Mesenchymal stem cell (in vitro differentiated cells and primary cell): ENCODE data around the gene C19orf47.

Experiments
- DNase-seq: peaks from one replicate; pipeline ENCODE4 v3.0.0-alpha.2; 2013
- H2AFZ ChIP-seq: one replicate; pipeline ENCODE4 v1.6.1; 2013; ENCODE audit warnings: low read depth, mild to moderate bottlenecking, control low read depth, inconsistent platforms, low read length, moderate library complexity
- H2AK5ac ChIP-seq: 2 replicates; pipeline ENCODE4 v1.6.1; 2013; ENCODE audit warnings: low read length, moderate library complexity, mild to moderate bottlenecking, inconsistent platforms; ENCODE audit not compliant: severe bottlenecking
- H2BK120ac ChIP-seq: one replicate; pipeline ENCODE4 v1.6.1; 2013; ENCODE audit warnings: low read depth, mild to moderate bottlenecking, inconsistent platforms, low read length, moderate library complexity
- H2BK12ac ChIP-seq, 2 experiments: one replicate each; pipeline ENCODE4 v1.6.1; 2013; ENCODE audit warnings: inconsistent platforms in 2 of 2, low read length in 2 of 2, mild to moderate bottlenecking in 2 of 2, moderate library complexity in 2 of 2, control low read depth in 1 of 2
- H2BK15ac ChIP-seq: one replicate; pipeline ENCODE4 v1.6.1; 2013; ENCODE audit warnings: mild to moderate bottlenecking, low read depth, inconsistent platforms; ENCODE audit not compliant: poor library complexity, severe bottlenecking
- H2BK5ac ChIP-seq: 2 replicates; pipeline ENCODE4 v1.6.1; 2013; ENCODE audit warnings: low read depth, mild to moderate bottlenecking, low read length, control low read depth, inconsistent platforms; ENCODE audit not compliant: poor library complexity, severe bottlenecking
- H3K14ac ChIP-seq, 2 experiments: one replicate each; pipeline ENCODE4 v1.6.1; 2013; ENCODE audit warnings: inconsistent platforms in 2 of 2, low read length in 2 of 2, control low read depth in 1 of 2, mild to moderate bottlenecking in 1 of 2, moderate library complexity in 1 of 2
- H3K18ac ChIP-seq, 2 experiments: one replicate each; pipeline ENCODE4 v1.6.1; 2013; ENCODE audit warnings: inconsistent platforms in 2 of 2, low read length in 2 of 2, control low read depth in 1 of 2, low read depth in 1 of 2, mild to moderate bottlenecking in 1 of 2
- H3K23ac ChIP-seq, 2 experiments: one replicate each; pipeline ENCODE4 v1.6.1; 2013; ENCODE audit warnings: inconsistent platforms in 2 of 2, low read length in 2 of 2, mild to moderate bottlenecking in 2 of 2, moderate library complexity in 2 of 2, control low read depth in 1 of 2
- H3K27ac ChIP-seq: 2 replicates; pipeline ENCODE4 v1.5.1; 2013; ENCODE audit warnings: mild to moderate bottlenecking, moderate library complexity, low read length, control low read depth, inconsistent platforms; ENCODE audit not compliant: poor library complexity, severe bottlenecking
- H3K27me3 ChIP-seq, 2 experiments: 2 replicates each; pipeline versions ENCODE4 v1.6.1 to v1.7.0; 2013; ENCODE audit warnings: low read length in 2 of 2, mild to moderate bottlenecking in 2 of 2, moderate library complexity in 2 of 2, control low read depth in 1 of 2, inconsistent platforms in 1 of 2; ENCODE audit not compliant: control insufficient read depth in 1 of 2, insufficient read depth in 1 of 2
- H3K36me3 ChIP-seq, 2 experiments: 2 replicates each; pipeline versions ENCODE4 v1.6.1 to v1.7.0; 2013; ENCODE audit warnings: low read length in 2 of 2, control low read depth in 1 of 2, inconsistent platforms in 1 of 2, low read depth in 1 of 2, mild to moderate bottlenecking in 1 of 2; ENCODE audit not compliant: insufficient read depth in 2 of 2, control insufficient read depth in 1 of 2
- H3K4ac ChIP-seq, 2 experiments: one replicate each; pipeline ENCODE4 v1.6.1; 2013; ENCODE audit warnings: inconsistent platforms in 2 of 2, low read length in 2 of 2, mild to moderate bottlenecking in 2 of 2, moderate library complexity in 2 of 2, control low read depth in 1 of 2, low read depth in 1 of 2
- H3K4me1 ChIP-seq: 2 replicates; pipeline ENCODE4 v1.6.1; 2013; ENCODE audit warnings: low read depth, low read length, control low read depth; ENCODE audit not compliant: control insufficient read depth, insufficient read depth
- H3K4me2 ChIP-seq: 2 replicates; pipeline ENCODE4 v1.6.1; 2013; ENCODE audit warnings: low read length, mild to moderate bottlenecking, inconsistent platforms; ENCODE audit not compliant: poor library complexity, severe bottlenecking
- H3K4me3 ChIP-seq, 2 experiments: 2 replicates each; pipeline versions ENCODE4 v1.5.1 to v1.7.0; 2013; ENCODE audit warnings: low read length in 2 of 2, mild to moderate bottlenecking in 2 of 2, control low read depth in 1 of 2, low read depth in 1 of 2; ENCODE audit not compliant: insufficient read depth in 1 of 2
- H3K79me1 ChIP-seq: replicated peaks from 2 replicates; pipeline ENCODE4 v1.6.1; 2013; ENCODE audit warnings: mild to moderate bottlenecking, control low read depth, low read length, inconsistent platforms; ENCODE audit not compliant: poor library complexity, severe bottlenecking
- H3K9ac ChIP-seq: 2 replicates; pipeline ENCODE4 v1.7.0; 2013; ENCODE audit warnings: mild to moderate bottlenecking, low read length, moderate library complexity
- H3K9me3 ChIP-seq: 2 replicates; pipeline ENCODE4 v1.7.0; 2013; ENCODE audit warnings: mild to moderate bottlenecking, low read length; ENCODE audit not compliant: control insufficient read depth
- H4K8ac ChIP-seq: one replicate; pipeline ENCODE4 v1.6.1; 2013; ENCODE audit warnings: inconsistent platforms, mild to moderate bottlenecking, low read length, moderate library complexity
- H4K91ac ChIP-seq: one replicate; pipeline ENCODE4 v1.6.1; 2013; ENCODE audit warnings: mild to moderate bottlenecking, low read length, inconsistent platforms
- WGBS: methylation state at CpG from one replicate; pipeline ENCODE4 v1.1.7; 2013; ENCODE audit warnings: mixed read lengths; 5-methylcytosine and 5-hydroxymethylcytosine counted together

The C19orf47 gene

GRCh38 chr19:40390084-40390742 lies 42.0 kb upstream of the C19orf47 start, which contains the start of gene HIPK4:
Gene HIPK4 (minus strand): TSS chr19:40390181. CDS start chr19:40389902, 279 bp downstream.
- Histone ChIP-seq H3K4me3 (no peak within 1 kb of the TSS), H4K8ac (no peak within 1 kb of the TSS), H2BK120ac (no peak within 1 kb of the TSS), H2AFZ (no peak within 1 kb of the TSS), H3K4ac (no peak within 1 kb of the TSS), H2BK12ac (no peak within 1 kb of the TSS), H3K4me1 (peaks cover 7% of the 10 kb centered on the region), H2BK15ac (no peak within 1 kb of the TSS), H2AK5ac (no peak within 1 kb of the TSS), H3K36me3 (peaks cover 0 to 2% of the 10 kb centered on the region in 2 experiments), H3K27me3 (no peaks in the 10 kb centered on the region), H3K9me3 (no peaks in the 10 kb centered on the region), H3K14ac (no peak within 1 kb of the TSS), H4K91ac (peak within 1 kb of the TSS; percentile 35), H3K9ac (no peak within 1 kb of the TSS), H2BK5ac (no peak within 1 kb of the TSS), H3K4me2 (no peak within 1 kb of the TSS), H3K27ac (no peak within 1 kb of the TSS), H3K79me1 (no peaks in the 10 kb centered on the region), H3K18ac (no peak within 1 kb of the TSS), H3K23ac (no peak within 1 kb of the TSS)
- 89% methylated on average over 10 of the region's 10 CpGs for WGBS
- DNase-seq, result no peak

- Histone ChIP-seq H3K18ac (no peak overlapping the region), H3K9me3 (no peaks in the 10 kb centered on the region), H3K4me3 (no peak overlapping the region), H3K79me1 (no peaks in the 10 kb centered on the region), H3K4me1 (peaks cover under 1% of the 10 kb centered on the region), H3K4me2 (no peak overlapping the region), H3K27me3 (peaks cover 0 to 5% of the 10 kb centered on the region in 2 experiments), H2BK15ac (no peak overlapping the region), H2AK5ac (no peak overlapping the region), H3K36me3 (peaks cover 0 to 2% of the 10 kb centered on the region in 2 experiments), H4K8ac (no peak overlapping the region), H2BK12ac (no peak overlapping the region), H2BK5ac (no peak overlapping the region), H3K14ac (no peak overlapping the region), H3K27ac (no peak overlapping the region), H3K23ac (no peak overlapping the region), H3K9ac (no peak overlapping the region), H2BK120ac (no peak overlapping the region), H3K4ac (no peak overlapping the region), H2AFZ (no peak overlapping the region), H4K91ac (peak overlapping the region; percentile 35)
- WGBS, result 97% methylated on average over 32 of the region's 33 CpGs
- no peak for DNase-seq
Observed at GRCh38 chr19:40389404-40390083, 41.3 kb upstream of the C19orf47 start.

DNA sequence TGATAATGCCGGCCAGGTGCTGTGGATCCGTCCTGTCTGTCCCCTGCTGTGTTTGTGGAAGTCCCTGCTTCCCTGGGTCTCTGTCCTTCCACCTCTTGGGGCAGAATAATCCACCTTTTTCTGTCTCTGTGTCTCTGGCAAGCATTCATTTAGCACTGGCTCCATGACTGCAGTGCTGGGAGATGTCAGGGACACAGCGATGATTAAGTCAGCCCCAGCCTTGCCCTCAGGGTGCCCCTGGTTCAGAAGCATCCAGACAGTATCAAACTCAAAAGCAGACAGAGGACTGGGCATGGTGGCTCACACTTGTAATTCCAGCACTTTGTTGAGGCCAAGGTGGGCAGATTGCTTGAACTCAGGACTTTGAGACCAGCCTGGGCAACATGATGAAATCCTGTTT lies 40.3 kb upstream of the C19orf47 start:
- Histone ChIP-seq H3K36me3 (peaks cover 0 to 2% of the 10 kb centered on the region in 2 experiments), H3K79me1 (no peaks in the 10 kb centered on the region), H3K14ac (peak overlapping the region in 1 of 2 experiments; percentile 1), H2BK120ac (no peak overlapping the region), H3K18ac (no peak overlapping the region), H3K4me1 (peaks cover 3% of the 10 kb centered on the region), H3K4ac (no peak overlapping the region), H3K9me3 (no peaks in the 10 kb centered on the region), H2AK5ac (no peak overlapping the region), H3K27me3 (peaks cover 0 to 5% of the 10 kb centered on the region in 2 experiments), H2BK5ac (no peak overlapping the region), H3K23ac (no peak overlapping the region), H4K8ac (no peak overlapping the region), H2BK12ac (no peak overlapping the region), H2BK15ac (no peak overlapping the region), H3K9ac (no peak overlapping the region), H2AFZ (no peak overlapping the region), H3K4me2 (no peak overlapping the region), H3K4me3 (no peak overlapping the region), H3K27ac (no peak overlapping the region), H4K91ac (no peak overlapping the region)
- DNase-seq, result no peak
- WGBS, result 80% methylated on average over 3 of the region's 3 CpGs

GRCh38 chr19:40387155-40387554 lies 39.0 kb upstream of the C19orf47 start:
- no peak overlapping the region for H2BK5ac ChIP-seq
- H3K14ac ChIP-seq, result no peak overlapping the region

More at GRCh38 chr19:40387155-40387554, 39.0 kb upstream of the C19orf47 start:
- Histone ChIP-seq H3K18ac (no peak overlapping the region), H3K4ac (no peak overlapping the region), H3K4me1 (peaks cover 3% of the 10 kb centered on the region), H3K36me3 (peaks cover 0 to under 1% of the 10 kb centered on the region in 2 experiments), H3K27me3 (peaks cover 0 to 5% of the 10 kb centered on the region in 2 experiments), H4K91ac (no peak overlapping the region), H2BK12ac (no peak overlapping the region), H4K8ac (no peak overlapping the region), H2BK120ac (no peak overlapping the region), H2AK5ac (no peak overlapping the region), H3K4me2 (no peak overlapping the region), H3K27ac (no peak overlapping the region), H3K9me3 (no peaks in the 10 kb centered on the region), H3K9ac (no peak overlapping the region), H3K79me1 (no peaks in the 10 kb centered on the region), H3K4me3 (no peak overlapping the region), H2AFZ (no peak overlapping the region), H2BK15ac (no peak overlapping the region), H3K23ac (no peak overlapping the region)
- 93% methylated on average over 10 of the region's 10 CpGs for WGBS
- no peak for DNase-seq
